Stimulated activated CD4-positive, alpha-beta T cell treated with anti-CD3 and anti-CD28 coated beads, Interleukin-2, amount 100 ng/mL, for 48 hours (primary cell): ENCODE measurements around the gene GPRC5C.
"Not testable (repeated sequence)": the region's sequence is repeated elsewhere in the genome, so short reads cannot be mapped to it uniquely, and the experiment has no call there.

Source experiments
- DNase-seq, 2 donors: peaks; one replicate each; pipeline ENCODE4 v3.0.0-alpha.2; 2020

GPRC5C gene

GRCh38 chr17:74477411-74477810 is 45.5 kb downstream of the GPRC5C start:
- no peak for DNase-seq

- DNase-seq: no peak
Observed at GRCh38 chr17:74478420-74479100, 46.7 kb downstream of the GPRC5C start.

GRCh38 chr17:74480290-74480689 is 48.4 kb downstream of the GPRC5C start:
- no peak for DNase-seq

- no peak for DNase-seq
Observed at GRCh38 chr17:74481621-74482020, 49.7 kb downstream of the GPRC5C start.

- no peak for DNase-seq
Observed at GRCh38 chr17:74484066-74484465, 52.2 kb downstream of the GPRC5C start.

GRCh38 chr17:74485022-74485743 is 53.3 kb downstream of the GPRC5C start:
- DNase-seq: no peak

- no peak for DNase-seq
Observed at GRCh38 chr17:74485841-74486240, 54.0 kb downstream of the GPRC5C start.

GRCh38 chr17:74488276-74488675 is 56.4 kb downstream of the GPRC5C start:
- DNase-seq: not testable (repeated sequence)

- no peak for DNase-seq
Observed at GRCh38 chr17:74490716-74491115, 58.8 kb downstream of the GPRC5C start.

GRCh38 chr17:74491626-74492025 is 59.7 kb downstream of the GPRC5C start:
- DNase-seq: no peak

- peak; percentile 57 to 65 for DNase-seq
Observed at GRCh38 chr17:74493331-74493833, 61.5 kb downstream of the GPRC5C start.
